Measurements from ENCODE around the gene DPYSL3.

DPYSL3 gene

DNA sequence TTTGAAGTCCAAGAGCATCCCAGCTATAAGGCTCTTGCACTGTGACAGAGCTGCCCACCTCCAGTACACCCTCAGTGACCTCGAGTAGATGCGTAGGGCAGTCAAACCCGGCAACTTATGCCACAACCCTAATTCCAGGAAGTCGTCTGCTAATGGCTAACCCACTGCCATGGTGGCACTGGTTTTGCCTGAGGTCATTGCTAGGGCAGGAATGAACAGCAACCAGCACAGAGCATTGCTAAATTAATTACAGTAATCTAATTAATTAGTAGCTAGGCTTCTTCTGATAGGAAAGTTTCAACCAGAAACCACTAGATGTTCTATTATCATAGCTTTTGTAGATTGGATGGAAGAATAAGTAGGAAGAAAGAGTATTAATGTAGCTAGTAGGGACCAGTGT, 122.8 kb downstream of the DPYSL3 start:
- no peak for TF ChIP-seq GABPA (IDR thresholded peaks at IDR 0.05; ENCODE audit: low read depth)
- TF ChIP-seq, protein P1, sequence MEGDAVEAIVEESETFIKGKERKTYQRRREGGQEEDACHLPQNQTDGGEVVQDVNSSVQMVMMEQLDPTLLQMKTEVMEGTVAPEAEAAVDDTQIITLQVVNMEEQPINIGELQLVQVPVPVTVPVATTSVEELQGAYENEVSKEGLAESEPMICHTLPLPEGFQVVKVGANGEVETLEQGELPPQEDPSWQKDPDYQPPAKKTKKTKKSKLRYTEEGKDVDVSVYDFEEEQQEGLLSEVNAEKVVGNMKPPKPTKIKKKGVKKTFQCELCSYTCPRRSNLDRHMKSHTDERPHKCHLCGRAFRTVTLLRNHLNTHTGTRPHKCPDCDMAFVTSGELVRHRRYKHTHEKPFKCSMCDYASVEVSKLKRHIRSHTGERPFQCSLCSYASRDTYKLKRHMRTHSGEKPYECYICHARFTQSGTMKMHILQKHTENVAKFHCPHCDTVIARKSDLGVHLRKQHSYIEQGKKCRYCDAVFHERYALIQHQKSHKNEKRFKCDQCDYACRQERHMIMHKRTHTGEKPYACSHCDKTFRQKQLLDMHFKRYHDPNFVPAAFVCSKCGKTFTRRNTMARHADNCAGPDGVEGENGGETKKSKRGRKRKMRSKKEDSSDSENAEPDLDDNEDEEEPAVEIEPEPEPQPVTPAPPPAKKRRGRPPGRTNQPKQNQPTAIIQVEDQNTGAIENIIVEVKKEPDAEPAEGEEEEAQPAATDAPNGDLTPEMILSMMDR (IDR thresholded peaks at IDR 0.05; ENCODE audit: insufficient read depth, low read length): no peak
- TF ChIP-seq REST (IDR thresholded peaks at IDR 0.05; ENCODE audit: insufficient replicate concordance, low read depth): no peak
- TF ChIP-seq POLR2AphosphoS5 (IDR thresholded peaks at IDR 0.05; ENCODE audit: low read depth): no peak
- no peak for TF ChIP-seq SPI1 (IDR thresholded peaks at IDR 0.05; ENCODE audit: borderline replicate concordance, low read depth)
- H3K4me3 ChIP-seq (replicated peaks; ENCODE audit: insufficient read depth, low read length): no peak overlapping the region
- H3K27ac ChIP-seq (replicated peaks): no peak overlapping the region
- no peak for DNase-seq (ENCODE audit: low read depth in 1 of 2, low spot score in 1 of 2)
- H3K27me3 ChIP-seq (ENCODE audit: insufficient read depth, poor library complexity, severe bottlenecking): no peaks in the 10 kb centered on the region

DNA sequence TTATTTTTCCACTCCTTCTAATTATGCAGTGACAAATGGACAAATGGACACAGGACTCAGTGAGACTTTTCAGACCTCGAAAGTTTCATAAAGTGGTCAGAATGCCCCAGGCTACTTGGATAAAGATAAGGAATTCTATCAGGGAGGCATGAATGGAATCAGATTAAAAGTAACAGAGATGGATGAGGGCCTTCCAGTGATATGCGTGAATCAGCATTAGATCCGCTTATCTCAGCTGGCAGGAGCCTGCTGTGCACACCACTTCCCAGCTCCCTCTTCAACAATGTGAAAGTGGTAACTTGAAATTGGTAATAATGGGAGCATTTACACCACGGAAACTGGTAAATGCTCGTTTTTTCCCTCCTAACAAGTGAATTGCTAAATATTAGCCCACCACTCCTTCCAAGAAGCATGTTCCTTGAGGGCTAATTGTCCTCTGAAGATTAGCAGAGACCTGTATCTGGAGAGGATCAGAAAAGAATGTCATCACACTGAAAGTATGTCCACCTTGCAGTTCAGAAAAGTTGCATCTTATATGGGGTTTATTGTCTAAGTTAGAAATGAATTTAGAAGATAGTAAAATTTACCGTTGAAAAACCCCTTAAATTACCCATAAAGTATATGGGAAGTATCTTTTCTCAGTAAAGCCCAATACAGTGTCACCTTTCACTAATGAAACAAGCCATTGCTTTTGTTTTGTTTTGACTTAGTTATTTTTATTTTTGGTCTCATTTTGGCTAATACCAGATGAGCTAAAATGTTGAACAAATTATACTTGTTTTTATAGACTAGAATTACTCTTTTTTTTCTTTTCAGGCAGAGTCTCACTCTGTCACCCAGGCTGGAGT, 125.3 kb downstream of the DPYSL3 start:
- TF ChIP-seq, protein P1 (IDR thresholded peaks at IDR 0.05; ENCODE audit: insufficient read depth, low read length): no peak
- no peak for TF ChIP-seq SPI1 (IDR thresholded peaks at IDR 0.05; ENCODE audit: borderline replicate concordance, low read depth)
- no peak for TF ChIP-seq GABPA (IDR thresholded peaks at IDR 0.05; ENCODE audit: low read depth)
- no peak for TF ChIP-seq REST (IDR thresholded peaks at IDR 0.05; ENCODE audit: insufficient replicate concordance, low read depth)
- no peak for TF ChIP-seq POLR2AphosphoS5 (IDR thresholded peaks at IDR 0.05; ENCODE audit: low read depth)
- DNase-seq (ENCODE audit: low read depth in 1 of 2, low spot score in 1 of 2): no peak
- Histone ChIP-seq H3K27me3 (ENCODE audit: insufficient read depth, poor library complexity, severe bottlenecking) (no peaks in the 10 kb centered on the region), H3K4me3 (replicated peaks; ENCODE audit: insufficient read depth, low read length) (no peak overlapping the region), H3K27ac (replicated peaks) (no peak overlapping the region)

- Histone ChIP-seq H3K27me3 (ENCODE audit: insufficient read depth, poor library complexity, severe bottlenecking) (no peaks in the 10 kb centered on the region), H3K27ac (replicated peaks) (no peak overlapping the region), H3K4me3 (replicated peaks; ENCODE audit: insufficient read depth, low read length) (no peak overlapping the region)
- DNase-seq (ENCODE audit: low read depth in 1 of 2, low spot score in 1 of 2): no peak
- TF ChIP-seq GABPA (IDR thresholded peaks at IDR 0.05; ENCODE audit: low read depth) (no peak), SPI1 (IDR thresholded peaks at IDR 0.05; ENCODE audit: borderline replicate concordance, low read depth) (no peak), POLR2AphosphoS5 (IDR thresholded peaks at IDR 0.05; ENCODE audit: low read depth) (no peak), REST (IDR thresholded peaks at IDR 0.05; ENCODE audit: insufficient replicate concordance, low read depth) (no peak)
- TF ChIP-seq, protein P1 (IDR thresholded peaks at IDR 0.05; ENCODE audit: insufficient read depth, low read length): no peak
Measured at GRCh38 chr5:147382776-147383175, 127.1 kb downstream of the DPYSL3 start.
